H1 (cell line): Measurements from ENCODE around the gene RALGAPA2. TPM values are rescaled to one million over a fixed set of nuclear protein-coding genes. Genes with fewer than 3 reads are reported as not detected.

Experiments used
- CTCF ChIA-PET: fragments of 300-600 bp; sonication (Branson Sonifier 250); formaldehyde crosslinking; loops from one replicate; lab custom pipeline; 2021; ENCODE audit not compliant: partially characterized antibody; lab: Charles Lee
- POLR2A ChIA-PET: fragments of 300-600 bp; sonication (Branson Sonifier 250); formaldehyde crosslinking; loops from one replicate; lab custom pipeline; 2021; ENCODE audit warnings: inconsistent platforms; ENCODE audit not compliant: partially characterized antibody; lab: Charles Lee
- DNase-seq, 2 experiments: peaks; one replicate each; pipeline versions ENCODE4 v3.0.0 to v3.0.0-alpha.2; 2010 to 2022; ENCODE audit warnings: low spot score in 2 of 2, low read depth in 1 of 2, mixed read lengths in 1 of 2
- FAIRE-seq: peaks from 2 replicates; lab custom pipeline; 2011; peaks lifted over from hg19 to GRCh38; lab: Jason Lieb, UNC
- H2AFZ ChIP-seq: 2 replicates; pipeline ENCODE4 v1.8.1; 2012; ENCODE audit warnings: low read length, inconsistent platforms
- H2AK5ac ChIP-seq: 2 replicates; pipeline ENCODE4 v1.6.1; 2013; ENCODE audit warnings: low read depth, low read length
- H2BK120ac ChIP-seq: replicated peaks from 2 replicates; pipeline ENCODE3; 2013; ENCODE audit warnings: low read depth, low read length, inconsistent platforms
- H2BK12ac ChIP-seq: 2 replicates; pipeline ENCODE4 v1.6.1; 2013; ENCODE audit warnings: low read depth, low read length
- H2BK15ac ChIP-seq: 2 replicates; pipeline ENCODE4 v1.6.1; 2013; ENCODE audit warnings: low read length
- H2BK20ac ChIP-seq: 2 replicates; pipeline ENCODE4 v1.6.1; 2013; ENCODE audit warnings: low read length
- H2BK5ac ChIP-seq: 2 replicates; pipeline ENCODE4 v1.6.1; 2013; ENCODE audit warnings: low read depth, low read length
- H3K14ac ChIP-seq: 2 replicates; pipeline ENCODE4 v1.6.1; 2013; ENCODE audit warnings: inconsistent platforms; ENCODE audit not compliant: insufficient read length
- H3K18ac ChIP-seq: 2 replicates; pipeline ENCODE4 v1.6.1; 2013; ENCODE audit warnings: low read length; ENCODE audit errors: extremely low read depth
- H3K23ac ChIP-seq: 2 replicates; pipeline ENCODE4 v1.6.1; 2013; ENCODE audit warnings: inconsistent platforms; ENCODE audit not compliant: insufficient read length
- H3K23me2 ChIP-seq: 2 replicates; pipeline ENCODE4 v1.6.1; 2013; ENCODE audit warnings: low read depth, low read length
- H3K27ac ChIP-seq: 2 replicates; pipeline ENCODE4 v1.6.1; 2011; ENCODE audit warnings: low read depth, low read length, inconsistent platforms
- H3K27me3 ChIP-seq, 4 experiments: replicated peaks in 1 of 4; 1 replicate in 1 of 4; 2 replicates in 3 of 4; pipeline versions ENCODE4 v1.6.1 to v1.8.1; 2011 to 2013; ENCODE audit warnings: low read length in 3 of 4, mild to moderate bottlenecking in 3 of 4, inconsistent platforms in 2 of 4, mixed read lengths in 2 of 4, moderate library complexity in 1 of 4; ENCODE audit not compliant: control insufficient read depth in 3 of 4, insufficient read depth in 3 of 4; ENCODE audit errors: extremely low read depth in 1 of 4
- H3K36me3 ChIP-seq, 4 experiments: 2 replicates each; pipeline versions ENCODE4 v1.6.1 to v1.8.1; 2011 to 2013; ENCODE audit warnings: mild to moderate bottlenecking in 4 of 4, low read length in 3 of 4, moderate library complexity in 2 of 4, control low read depth in 1 of 4, inconsistent platforms in 1 of 4; ENCODE audit not compliant: insufficient read depth in 4 of 4, control insufficient read depth in 2 of 4
- H3K4ac ChIP-seq: replicated peaks from 2 replicates; pipeline ENCODE3; 2013; ENCODE audit warnings: low read length, low read depth, mixed read lengths, inconsistent platforms; ENCODE audit not compliant: insufficient read length
- H3K4me1 ChIP-seq, 4 experiments: replicated peaks in 1 of 4; 1 replicate in 1 of 4; 2 replicates in 3 of 4; pipeline versions ENCODE4 v1.6.1 to v1.8.1; 2011 to 2013; ENCODE audit warnings: low read length in 3 of 4, inconsistent platforms in 2 of 4, mixed read lengths in 1 of 4; ENCODE audit not compliant: insufficient read depth in 4 of 4, control insufficient read depth in 3 of 4
- H3K4me2 ChIP-seq, 2 experiments: 2 replicates each; pipeline versions ENCODE4 v1.6.1 to v1.8.1; 2011 to 2013; ENCODE audit warnings: low read depth in 2 of 2, low read length in 2 of 2, control low read depth in 1 of 2, inconsistent platforms in 1 of 2, mild to moderate bottlenecking in 1 of 2; ENCODE audit not compliant: insufficient read depth in 1 of 2
- H3K4me3 ChIP-seq, 4 experiments: fragments of 200-600, 300-600 bp in 1 of 4; sonication (generic), shearing (Covaris generic), sonication (Bioruptor Twin) in 1 of 4; 2 replicates each; pipeline versions ENCODE4 v1.5.1 to v1.8.1; 2011 to 2016; ENCODE audit warnings: low read length in 4 of 4, low read depth in 3 of 4, control low read depth in 2 of 4, inconsistent platforms in 2 of 4, mild to moderate bottlenecking in 2 of 4, mixed read lengths in 1 of 4, moderate library complexity in 1 of 4; ENCODE audit not compliant: insufficient read depth in 2 of 4; ENCODE audit errors: extremely low read depth in 1 of 4
- H3K56ac ChIP-seq: replicated peaks from 2 replicates; pipeline ENCODE3; 2013; ENCODE audit warnings: low read depth, mild to moderate bottlenecking, mixed read lengths, low read length, inconsistent platforms; ENCODE audit not compliant: insufficient read length
- H3K79me1 ChIP-seq: 2 replicates; pipeline ENCODE4 v1.6.1; 2013; ENCODE audit warnings: low read depth, low read length, control low read depth
- H3K79me2 ChIP-seq, 2 experiments: 2 replicates each; pipeline versions ENCODE4 v1.6.1 to v1.8.1; 2012 to 2013; ENCODE audit warnings: low read length in 2 of 2, mild to moderate bottlenecking in 2 of 2, inconsistent platforms in 1 of 2; ENCODE audit not compliant: insufficient read depth in 2 of 2, control insufficient read depth in 1 of 2
- H3K9ac ChIP-seq, 4 experiments: replicated peaks in 1 of 4; 1 replicate in 1 of 4; 2 replicates in 3 of 4; pipeline versions ENCODE4 v1.6.1 to v1.8.1; 2011 to 2013; ENCODE audit warnings: low read depth in 3 of 4, low read length in 3 of 4, control low read depth in 2 of 4, mild to moderate bottlenecking in 2 of 4, moderate library complexity in 2 of 4, inconsistent platforms in 1 of 4; ENCODE audit errors: extremely low read depth in 1 of 4
- H3K9me3 ChIP-seq, 2 experiments: 2 replicates each; pipeline versions ENCODE4 v1.6.1 to v1.8.1; 2012 to 2013; ENCODE audit warnings: mild to moderate bottlenecking in 2 of 2, moderate library complexity in 2 of 2, control low read depth in 1 of 2, inconsistent platforms in 1 of 2, low read depth in 1 of 2, low read length in 1 of 2, mixed read lengths in 1 of 2; ENCODE audit not compliant: insufficient read depth in 2 of 2
- H4K20me1 ChIP-seq, 2 experiments: replicated peaks in 1 of 2; 2 replicates each; pipeline versions ENCODE3 to v1.8.1; 2011 to 2013; ENCODE audit warnings: inconsistent platforms in 2 of 2, low read length in 2 of 2, mild to moderate bottlenecking in 1 of 2; ENCODE audit not compliant: insufficient read depth in 2 of 2, control insufficient read depth in 1 of 2
- H4K5ac ChIP-seq: 2 replicates; pipeline ENCODE4 v1.6.1; 2013; ENCODE audit warnings: low read length, low read depth, mixed read lengths, inconsistent platforms; ENCODE audit not compliant: insufficient read length
- H4K8ac ChIP-seq: 2 replicates; pipeline ENCODE4 v1.8.0; 2013; ENCODE audit warnings: mild to moderate bottlenecking, moderate library complexity, low read length, inconsistent platforms; ENCODE audit not compliant: insufficient read depth; ENCODE audit errors: extremely low read depth
- H4K91ac ChIP-seq: replicated peaks from 2 replicates; pipeline ENCODE3; 2013; ENCODE audit warnings: low read length, mixed read lengths, inconsistent platforms; ENCODE audit not compliant: insufficient read length
- WGBS, 2 experiments: shearing (Covaris generic) in 1 of 2; methylation state at CpG; one replicate each; pipeline versions ENCODE4 v1.1.6 to v1.1.7; 2013 to 2015; ENCODE audit warnings: low lambda C conversion rate in 2 of 2, mixed read lengths in 2 of 2, inconsistent platforms in 1 of 2, low coverage in 1 of 2, missing lambda C conversion rate in 1 of 2; ENCODE audit not compliant: insufficient replicate concordance in 2 of 2, insufficient coverage in 1 of 2, insufficient read length in 1 of 2; ENCODE audit errors: extremely low coverage in 1 of 2, missing lambda C conversion rate in 1 of 2; 5-methylcytosine and 5-hydroxymethylcytosine counted together
- polyA plus RNA-seq, 7 experiments: library from polyadenylated mRNA; depleted of rRNA in 3 of 7; stranded (reverse) in 5 of 7; unstranded in 2 of 7; fragments of >200 nt in 5 of 7; fragments of 200-250 nt in 2 of 7; gene quantifications; 1 replicate in 5 of 7; 2 replicates in 1 of 7; 4 replicates in 1 of 7; pipeline versions ENCODE4 v1.2.1 to v1.2.3, GENCODE V29; 2011 to 2013; ENCODE audit warnings: missing spikeins in 2 of 7, mixed read lengths in 2 of 7
- total RNA-seq: library from RNA; stranded (reverse); fragmentation: NEBNext Ultra II Directional; extraction: Animal tissue kit (Norgen Biotek cat#: 25700); gene quantifications from 2 replicates; pipeline ENCODE4 v1.2.1, GENCODE V29; 2021

Gene RALGAPA2
- total and polyA plus RNA-seq, 2 of the 8 experiments (the other 6 are each of a cell fraction or from before 2014, with no cell fraction given): 5.1 to 25.5 TPM

- H2AFZ ChIP-seq: no peak overlapping the region
- no peak overlapping the region for H3K18ac ChIP-seq
- no peak overlapping the region for H2BK15ac ChIP-seq
- WGBS, 2 experiments: 96% methylated on average over 6 of the region's 6 CpGs; no CpG with 5 or more reads in 1 of the 2 experiments
- no peak overlapping the region for H4K8ac ChIP-seq
- H3K27ac ChIP-seq: no peak overlapping the region
- no peaks in the 10 kb centered on the region for H3K9me3 ChIP-seq
- ChIA-PET POLR2A (no interaction called here), CTCF (interaction anchor here (0.6 to 0.8 kb wide), 2 partner anchors 86 to 442 kb away, joined by 3 read pairs; no protein-coding TSS in a partner anchor)
- no peak overlapping the region for H3K23ac ChIP-seq
- H3K23me2 ChIP-seq: no peaks in the 10 kb centered on the region
- no peaks in the 10 kb centered on the region for H3K79me2 ChIP-seq
- H2AK5ac ChIP-seq: no peak overlapping the region
- no peak overlapping the region for H3K56ac ChIP-seq
- H3K4me2 ChIP-seq: no peak overlapping the region
- DNase-seq: no peak
- peaks cover 0 to 6% (median 0%) of the 10 kb centered on the region in 4 experiments; a peak in 1 of 8 replicates for H3K36me3 ChIP-seq
- no peak overlapping the region for H2BK120ac ChIP-seq
- H3K4me3 ChIP-seq: no peak overlapping the region
- no peak overlapping the region for H2BK5ac ChIP-seq
- H4K5ac ChIP-seq: no peak overlapping the region
- no peak overlapping the region for H3K9ac ChIP-seq
- no peak overlapping the region for H4K91ac ChIP-seq
- H4K20me1 ChIP-seq: no peaks in the 10 kb centered on the region
- no peak overlapping the region for H2BK12ac ChIP-seq
- no peak overlapping the region for H2BK20ac ChIP-seq
- peaks cover 0 to 5% (median 2%) of the 10 kb centered on the region in 4 experiments; a peak in 2 of 7 replicates for H3K4me1 ChIP-seq
- H3K79me1 ChIP-seq: 0 out of 2 replicates have a peak, but pooled peaks cover 2% of the 10 kb centered on the region
- no peak overlapping the region for H3K14ac ChIP-seq
- no peak overlapping the region for H3K4ac ChIP-seq
- H3K27me3 ChIP-seq: no peaks in the 10 kb centered on the region
- no peak for FAIRE-seq
Measured at GRCh38 chr20:20531283-20531682, 181.2 kb downstream of the RALGAPA2 start.
